ENCODE results near the gene BCL2A1. TPM values are rescaled to one million over a fixed set of nuclear protein-coding genes. Genes with fewer than 3 reads are reported as not detected.

BCL2A1 gene
- total and polyA plus RNA-seq, 10 of the 15 experiments (the other 5 are each of a cell fraction or from before 2014, with no cell fraction given): 181 to 570 (median 321) TPM

- TF ChIP-seq, protein P1, sequence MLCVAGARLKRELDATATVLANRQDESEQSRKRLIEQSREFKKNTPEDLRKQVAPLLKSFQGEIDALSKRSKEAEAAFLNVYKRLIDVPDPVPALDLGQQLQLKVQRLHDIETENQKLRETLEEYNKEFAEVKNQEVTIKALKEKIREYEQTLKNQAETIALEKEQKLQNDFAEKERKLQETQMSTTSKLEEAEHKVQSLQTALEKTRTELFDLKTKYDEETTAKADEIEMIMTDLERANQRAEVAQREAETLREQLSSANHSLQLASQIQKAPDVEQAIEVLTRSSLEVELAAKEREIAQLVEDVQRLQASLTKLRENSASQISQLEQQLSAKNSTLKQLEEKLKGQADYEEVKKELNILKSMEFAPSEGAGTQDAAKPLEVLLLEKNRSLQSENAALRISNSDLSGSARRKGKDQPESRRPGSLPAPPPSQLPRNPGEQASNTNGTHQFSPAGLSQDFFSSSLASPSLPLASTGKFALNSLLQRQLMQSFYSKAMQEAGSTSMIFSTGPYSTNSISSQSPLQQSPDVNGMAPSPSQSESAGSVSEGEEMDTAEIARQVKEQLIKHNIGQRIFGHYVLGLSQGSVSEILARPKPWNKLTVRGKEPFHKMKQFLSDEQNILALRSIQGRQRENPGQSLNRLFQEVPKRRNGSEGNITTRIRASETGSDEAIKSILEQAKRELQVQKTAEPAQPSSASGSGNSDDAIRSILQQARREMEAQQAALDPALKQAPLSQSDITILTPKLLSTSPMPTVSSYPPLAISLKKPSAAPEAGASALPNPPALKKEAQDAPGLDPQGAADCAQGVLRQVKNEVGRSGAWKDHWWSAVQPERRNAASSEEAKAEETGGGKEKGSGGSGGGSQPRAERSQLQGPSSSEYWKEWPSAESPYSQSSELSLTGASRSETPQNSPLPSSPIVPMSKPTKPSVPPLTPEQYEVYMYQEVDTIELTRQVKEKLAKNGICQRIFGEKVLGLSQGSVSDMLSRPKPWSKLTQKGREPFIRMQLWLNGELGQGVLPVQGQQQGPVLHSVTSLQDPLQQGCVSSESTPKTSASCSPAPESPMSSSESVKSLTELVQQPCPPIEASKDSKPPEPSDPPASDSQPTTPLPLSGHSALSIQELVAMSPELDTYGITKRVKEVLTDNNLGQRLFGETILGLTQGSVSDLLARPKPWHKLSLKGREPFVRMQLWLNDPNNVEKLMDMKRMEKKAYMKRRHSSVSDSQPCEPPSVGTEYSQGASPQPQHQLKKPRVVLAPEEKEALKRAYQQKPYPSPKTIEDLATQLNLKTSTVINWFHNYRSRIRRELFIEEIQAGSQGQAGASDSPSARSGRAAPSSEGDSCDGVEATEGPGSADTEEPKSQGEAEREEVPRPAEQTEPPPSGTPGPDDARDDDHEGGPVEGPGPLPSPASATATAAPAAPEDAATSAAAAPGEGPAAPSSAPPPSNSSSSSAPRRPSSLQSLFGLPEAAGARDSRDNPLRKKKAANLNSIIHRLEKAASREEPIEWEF (IDR thresholded peaks at IDR 0.05; ENCODE audit: insufficient replicate concordance, low read depth, low read length): peak; percentile 94
- TF ChIP-seq POLR2A (IDR thresholded peaks at IDR 0.05; ENCODE audit: low read depth, low read length) (no peak), IKZF1 (conservative IDR thresholded peaks at IDR 0.05) (peak; percentile 74), MTA2 (IDR thresholded peaks at IDR 0.05; ENCODE audit: low read depth) (peak; percentile 65; the same call in 1 of the 2 replicates), EP300 (IDR thresholded peaks at IDR 0.05; ENCODE audit: borderline replicate concordance in 1 of 2, control insufficient read depth in 1 of 2, low read depth in 2 of 2, low read length in 2 of 2) (peak; percentile 8 to 43; a peak in 1 of 4 replicates), PML (IDR thresholded peaks at IDR 0.05; ENCODE audit: low read length) (no peak), ZNF217 (IDR thresholded peaks at IDR 0.05) (peak; percentile 83; the same call in 1 of the 2 replicates), EED (IDR thresholded peaks at IDR 0.05; ENCODE audit: low read depth) (peak; percentile 45; the same call in 1 of the 2 replicates), ZNF384 (IDR thresholded peaks at IDR 0.05; ENCODE audit: borderline replicate concordance, low read depth, low read length) (peak; percentile 42; the same call in 1 of the 2 replicates), ATF2 (IDR thresholded peaks at IDR 0.05; ENCODE audit: low read length) (0 out of 2 replicates have a peak, but pooled peaks have one; percentile 58), RUNX3 (IDR thresholded peaks at IDR 0.05; ENCODE audit: low read length) (peak; percentile 68; the same call in 1 of the 2 replicates), MEF2A (IDR thresholded peaks at IDR 0.05; ENCODE audit: insufficient read depth, low read depth, low read length) (peak; percentile 72; the same call in 1 of the 2 replicates), NBN (IDR thresholded peaks at IDR 0.05) (no peak), NFIC (IDR thresholded peaks at IDR 0.05; ENCODE audit: low read depth, low read length) (peak; percentile 94), SMAD5 (IDR thresholded peaks at IDR 0.05; ENCODE audit: low read depth) (peak; percentile 44; the same call in 1 of the 2 replicates), SMC3 (IDR thresholded peaks at IDR 0.05; ENCODE audit: borderline replicate concordance, low read length) (peak; percentile 12; the same call in 1 of the 2 replicates), RELB (IDR thresholded peaks at IDR 0.05; ENCODE audit: low read depth) (peak; percentile 41; the same call in 1 of the 2 replicates), BCL11A (IDR thresholded peaks at IDR 0.05; ENCODE audit: low read depth, low read length) (0 out of 2 replicates have a peak, but pooled peaks have one; percentile 16), YY1 (IDR thresholded peaks at IDR 0.05; ENCODE audit: low read depth, low read length) (peak; percentile 58; the same call in 1 of the 2 replicates), IRF4 (IDR thresholded peaks at IDR 0.05; ENCODE audit: low read depth, low read length) (peak; percentile 49; the same call in 1 of the 2 replicates), FOXM1 (IDR thresholded peaks at IDR 0.05; ENCODE audit: low read depth, low read length) (peak; percentile 64; the same call in 1 of the 2 replicates), DPF2 (IDR thresholded peaks at IDR 0.05) (peak; percentile 72), SMARCA5 (IDR thresholded peaks at IDR 0.05) (peak; percentile 36; the same call in 1 of the 2 replicates), PAX8 (IDR thresholded peaks at IDR 0.05) (no peak)
Observed at GRCh38 chr15:80019168-80019745, 48.3 kb upstream of the BCL2A1 start (continued).

All from GM12878 (cell line).